Medulla oblongata (tissue), 1 donor: ENCODE results near the gene PDS5B.
"Not testable (repeated sequence)": the region's sequence is repeated elsewhere in the genome, so short reads cannot be mapped to it uniquely, and the experiment has no call there.

Experiments
- DNase-seq: peaks from one replicate; pipeline ENCODE4 v3.0.0-alpha.2; 2015; ENCODE audit errors: extremely low spot score

The PDS5B gene

DNA sequence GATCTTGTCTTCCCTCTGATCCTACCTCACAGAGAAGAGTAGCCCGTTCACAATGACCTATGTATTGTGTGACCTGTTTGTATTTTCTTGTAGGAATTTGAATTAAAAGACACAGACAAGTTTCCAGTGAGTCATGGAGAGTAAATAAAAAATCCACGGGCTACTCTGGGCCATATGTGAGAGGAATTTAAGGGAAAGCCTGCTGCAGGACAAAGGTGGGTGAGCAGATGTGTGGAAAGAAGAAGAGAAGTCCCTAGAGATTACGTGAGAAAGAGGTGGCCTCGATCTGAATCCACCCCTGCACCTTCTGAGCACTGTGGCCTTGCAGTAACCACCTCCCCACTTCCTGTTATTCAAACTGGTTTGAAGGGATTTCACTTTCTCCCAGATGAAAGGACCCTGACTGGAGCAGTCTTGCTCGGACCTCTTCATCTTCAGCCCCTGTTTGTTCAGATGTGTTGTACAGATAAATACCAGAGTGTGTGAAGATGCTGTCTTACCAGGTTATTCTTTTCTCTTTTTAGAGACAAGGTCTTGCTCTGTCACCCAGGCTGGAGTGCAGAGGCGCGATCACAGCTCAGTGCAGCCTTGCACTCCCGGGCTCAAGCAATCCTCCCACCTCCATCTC lies 205.4 kb downstream of the PDS5B start:
- DNase-seq, result no peak

DNA sequence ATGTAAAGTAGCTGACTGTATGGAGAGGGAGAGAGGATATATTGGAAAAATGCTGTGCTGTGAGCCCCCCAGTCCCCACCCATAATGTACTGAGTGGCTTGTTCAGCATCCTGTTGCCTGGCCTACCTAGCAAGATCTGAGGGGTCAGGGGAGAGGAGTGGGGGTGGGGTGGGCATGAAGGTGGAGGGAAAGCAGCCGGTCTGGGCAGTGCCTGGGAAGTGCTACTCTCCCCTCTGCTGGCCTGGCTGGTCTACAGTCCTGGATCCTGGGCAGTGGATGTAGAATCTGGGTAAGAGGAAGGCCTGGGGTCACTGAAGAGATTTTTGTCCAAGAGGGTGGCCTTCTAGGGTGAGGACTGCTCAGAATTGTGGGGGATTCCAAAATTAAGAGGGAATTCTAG lies 210.5 kb downstream of the PDS5B start:
- no peak for DNase-seq

- DNase-seq, result no peak
These were observed 215.9 kb downstream of the PDS5B start for GRCh38 chr13:32802159-32802558.

- no peak for DNase-seq
These were observed 218.5 kb downstream of the PDS5B start for GRCh38 chr13:32804673-32805230.

- peak; percentile 6 for DNase-seq
These were observed 225.1 kb downstream of the PDS5B start for GRCh38 chr13:32811297-32811800.

GRCh38 chr13:32821149-32821688 lies 235.0 kb downstream of the PDS5B start:
- no peak for DNase-seq

DNA sequence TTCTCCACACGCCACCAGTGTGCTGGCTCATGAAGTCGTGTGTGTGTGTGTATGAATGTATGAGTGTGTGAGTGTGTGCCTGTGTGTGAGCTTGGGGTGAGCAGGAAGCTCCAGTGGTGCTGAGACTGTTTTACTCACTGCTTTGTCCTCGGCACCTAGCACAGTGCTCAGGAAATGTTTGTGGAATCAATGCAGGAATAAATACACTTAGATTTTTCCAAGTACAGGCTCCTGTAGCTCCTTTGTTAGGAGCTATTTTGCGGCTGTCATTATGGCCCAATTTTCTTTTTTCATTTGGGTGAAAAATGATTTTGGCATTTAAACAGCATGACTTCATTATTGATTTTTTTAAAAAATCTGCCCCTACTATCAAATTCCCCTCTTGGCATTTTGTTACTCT lies 236.5 kb downstream of the PDS5B start:
- no peak for DNase-seq

DNA sequence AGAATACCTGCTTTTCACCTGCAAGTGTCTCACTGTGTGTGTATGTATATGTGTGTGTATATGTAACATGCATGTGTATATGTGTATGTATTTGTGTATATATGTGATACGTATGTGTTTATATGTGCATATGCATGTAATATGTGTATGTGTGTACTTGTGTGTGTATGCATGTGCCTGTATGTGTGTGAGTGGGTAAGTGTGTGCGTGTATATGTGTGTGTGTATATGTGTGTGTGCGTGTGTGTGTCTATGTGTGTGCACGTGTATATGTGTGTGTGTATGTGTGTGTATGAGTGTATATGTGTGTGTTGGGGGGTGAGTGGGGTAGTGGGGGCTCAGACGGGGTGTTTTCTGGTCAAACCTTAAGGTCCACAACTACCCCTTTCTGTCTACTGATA lies 237.3 kb downstream of the PDS5B start:
- no peak for DNase-seq

DNA sequence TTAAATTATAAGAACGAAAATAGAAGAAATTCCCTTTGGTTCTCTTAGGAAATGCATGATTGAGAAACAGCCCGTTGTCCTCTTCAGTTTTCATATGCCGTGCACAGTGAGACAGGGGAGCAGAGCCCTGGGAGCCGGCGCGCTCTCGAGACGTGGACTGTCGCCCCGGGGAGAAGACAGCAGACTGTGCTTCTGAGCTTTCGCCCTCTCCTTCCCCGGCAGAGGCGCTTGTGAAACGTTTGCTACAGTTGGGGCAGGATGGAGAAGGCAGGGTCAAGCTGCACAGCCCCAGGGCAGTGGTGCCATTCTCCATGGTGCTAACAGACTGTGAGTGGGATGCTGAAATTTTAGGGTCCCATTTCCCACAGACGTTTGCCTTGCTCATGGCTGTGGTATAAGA lies 237.8 kb downstream of the PDS5B start:
- no peak for DNase-seq

DNA sequence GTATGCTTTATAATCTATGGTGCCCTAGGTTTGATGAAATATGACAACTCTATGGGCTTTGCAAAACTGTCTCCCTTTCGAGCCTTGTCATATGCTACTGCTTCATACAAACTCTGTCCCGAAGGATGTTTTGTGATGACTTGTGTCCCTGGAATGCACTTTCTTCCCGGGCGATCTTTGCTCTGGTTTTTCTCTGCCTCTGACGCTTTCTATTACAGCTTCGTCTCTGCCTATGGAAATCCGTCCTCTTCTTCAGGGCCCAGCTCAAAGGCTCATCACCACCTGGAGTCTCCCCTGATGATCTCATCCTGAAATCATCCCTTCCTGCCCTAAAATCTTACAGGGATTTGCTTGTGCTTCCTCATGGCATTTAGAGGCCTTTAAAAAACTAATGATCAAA lies 238.4 kb downstream of the PDS5B start:
- no peak for DNase-seq

GRCh38 chr13:32825481-32825880 lies 239.2 kb downstream of the PDS5B start:
- no peak for DNase-seq

GRCh38 chr13:32826372-32826771 lies 240.1 kb downstream of the PDS5B start:
- DNase-seq, result not testable (repeated sequence)
